Thoracic aorta (tissue), 2 donors: ENCODE data around the gene PHACTR1. TPM values are rescaled to one million over a fixed set of nuclear protein-coding genes. Genes with fewer than 3 reads are reported as not detected.

Experiments used
- ATAC-seq: fragments of 150-250 bp; one replicate; pipeline ENCODE4 v1.8.0; 2017; ENCODE audit warnings: low read depth; ENCODE audit not compliant: insufficient number of reproducible peaks, low FRiP score
- DNase-seq: peaks from one replicate; pipeline ENCODE4 v3.0.0-alpha.2; 2020; ENCODE audit warnings: low spot score
- H3K27ac ChIP-seq, 2 donors: fragments of 200-600 bp; sonication (generic); 1 replicate in 1 of 2; 2 replicates in 1 of 2; pipeline ENCODE4 v1.5.1; 2016; ENCODE audit warnings: mild to moderate bottlenecking in 2 of 2, moderate library complexity in 2 of 2
- H3K27me3 ChIP-seq: fragments of 200-600 bp; sonication (generic); replicated peaks from 2 replicates; pipeline ENCODE4 v1.6.0; 2016; ENCODE audit warnings: mild to moderate bottlenecking; ENCODE audit not compliant: insufficient read depth
- H3K36me3 ChIP-seq: fragments of 200-600 bp; sonication (generic); one replicate; pipeline ENCODE4 v1.5.1; 2016
- H3K4me1 ChIP-seq, 2 donors: fragments of 200-600 bp; sonication (generic); 1 replicate in 1 of 2; 2 replicates in 1 of 2; pipeline versions ENCODE4 v1.5.1 to v1.6.0; 2016; ENCODE audit warnings: low read depth in 2 of 2, mild to moderate bottlenecking in 1 of 2; ENCODE audit not compliant: control insufficient read depth in 1 of 2
- H3K4me3 ChIP-seq: fragments of 200-600 bp; sonication (generic); 2 replicates; pipeline ENCODE4 v1.5.1; 2016; ENCODE audit warnings: mild to moderate bottlenecking
- H3K9me3 ChIP-seq: fragments of 200-600 bp; sonication (generic); 2 replicates; pipeline ENCODE4 v1.5.1; 2016
- CTCF ChIP-seq: fragments of 200-600 bp; sonication (generic); IDR thresholded peaks from one replicate; pipeline ENCODE4 v1.5.1; 2019; ENCODE audit warnings: antibody characterized with exemption
- total RNA-seq, 2 donors: library from RNA; depleted of rRNA; stranded (reverse); fragments of >200 nt; gene quantifications; one replicate each; pipeline versions ENCODE4 v1.1.0 to v1.2.3, GENCODE V29; 2016

PHACTR1 gene
- total RNA-seq, 2 donors from 2014 or later, result 42.9 to 69.1 TPM

- no peaks in the 10 kb centered on the region for H3K9me3 ChIP-seq
- DNase-seq (no peak), ATAC-seq (no peak)
- no peaks in the 10 kb centered on the region for H3K4me1 ChIP-seq
- no peaks in the 10 kb centered on the region for H3K27me3 ChIP-seq
- peaks cover 13% of the 10 kb centered on the region for H3K36me3 ChIP-seq
- H3K4me3 ChIP-seq, result no peak overlapping the region
- TF ChIP-seq CTCF, result no peak
- no peak overlapping the region for H3K27ac ChIP-seq
Observed at GRCh38 chr6:13251242-13251641, 534.7 kb downstream of the PHACTR1 start.

- Histone ChIP-seq H3K4me3 (no peak overlapping the region), H3K27me3 (no peaks in the 10 kb centered on the region), H3K9me3 (no peaks in the 10 kb centered on the region), H3K4me1 (peaks cover 0 to 3% of the 10 kb centered on the region in 2 donors), H3K36me3 (peaks cover 13% of the 10 kb centered on the region), H3K27ac (no peak overlapping the region)
- no peak for ATAC-seq
- no peak for TF ChIP-seq CTCF
- no peak for DNase-seq
Observed at GRCh38 chr6:13252790-13253189, 536.2 kb downstream of the PHACTR1 start.

- Histone ChIP-seq H3K27me3 (no peaks in the 10 kb centered on the region), H3K27ac (no peak overlapping the region), H3K4me3 (no peak overlapping the region), H3K4me1 (peaks cover 1 to 3% of the 10 kb centered on the region in 2 donors), H3K36me3 (peaks cover 13% of the 10 kb centered on the region), H3K9me3 (no peaks in the 10 kb centered on the region)
- ATAC-seq (no peak), DNase-seq (no peak)
- no peak for TF ChIP-seq CTCF
Observed at GRCh38 chr6:13253272-13253671, 536.7 kb downstream of the PHACTR1 start.

- no peak for DNase-seq
- H3K36me3 ChIP-seq, result peaks cover 13% of the 10 kb centered on the region
- no peak for ATAC-seq
- no peak for TF ChIP-seq CTCF
- no peaks in the 10 kb centered on the region for H3K9me3 ChIP-seq
- no peak overlapping the region for H3K4me3 ChIP-seq
- no peaks in the 10 kb centered on the region for H3K27me3 ChIP-seq
- no peak overlapping the region for H3K27ac ChIP-seq
- H3K4me1 ChIP-seq, result peaks cover 3 to 15% of the 10 kb centered on the region in 2 donors
Observed at GRCh38 chr6:13256266-13257001, 539.9 kb downstream of the PHACTR1 start.

GRCh38 chr6:13259393-13259792 is 542.8 kb downstream of the PHACTR1 start:
- no peak for TF ChIP-seq CTCF
- peaks cover 3 to 15% of the 10 kb centered on the region in 2 donors for H3K4me1 ChIP-seq
- H3K27ac ChIP-seq, result no peak overlapping the region
- no peak for DNase-seq
- H3K9me3 ChIP-seq, result no peaks in the 10 kb centered on the region
- peaks cover 10% of the 10 kb centered on the region for H3K36me3 ChIP-seq
- H3K27me3 ChIP-seq, result no peaks in the 10 kb centered on the region
- ATAC-seq, result no peak
- H3K4me3 ChIP-seq, result no peak overlapping the region
